Measurements from ENCODE around the gene AP3M1. TPM values are rescaled to one million over a fixed set of nuclear protein-coding genes. Genes with fewer than 3 reads are reported as not detected.
"Not testable (repeated sequence)": the region's sequence is repeated elsewhere in the genome, so short reads cannot be mapped to it uniquely, and the experiment has no call there.

AP3M1 gene
- total RNA-seq, 1 donor from 2014 or later: 53.7 TPM

DNA sequence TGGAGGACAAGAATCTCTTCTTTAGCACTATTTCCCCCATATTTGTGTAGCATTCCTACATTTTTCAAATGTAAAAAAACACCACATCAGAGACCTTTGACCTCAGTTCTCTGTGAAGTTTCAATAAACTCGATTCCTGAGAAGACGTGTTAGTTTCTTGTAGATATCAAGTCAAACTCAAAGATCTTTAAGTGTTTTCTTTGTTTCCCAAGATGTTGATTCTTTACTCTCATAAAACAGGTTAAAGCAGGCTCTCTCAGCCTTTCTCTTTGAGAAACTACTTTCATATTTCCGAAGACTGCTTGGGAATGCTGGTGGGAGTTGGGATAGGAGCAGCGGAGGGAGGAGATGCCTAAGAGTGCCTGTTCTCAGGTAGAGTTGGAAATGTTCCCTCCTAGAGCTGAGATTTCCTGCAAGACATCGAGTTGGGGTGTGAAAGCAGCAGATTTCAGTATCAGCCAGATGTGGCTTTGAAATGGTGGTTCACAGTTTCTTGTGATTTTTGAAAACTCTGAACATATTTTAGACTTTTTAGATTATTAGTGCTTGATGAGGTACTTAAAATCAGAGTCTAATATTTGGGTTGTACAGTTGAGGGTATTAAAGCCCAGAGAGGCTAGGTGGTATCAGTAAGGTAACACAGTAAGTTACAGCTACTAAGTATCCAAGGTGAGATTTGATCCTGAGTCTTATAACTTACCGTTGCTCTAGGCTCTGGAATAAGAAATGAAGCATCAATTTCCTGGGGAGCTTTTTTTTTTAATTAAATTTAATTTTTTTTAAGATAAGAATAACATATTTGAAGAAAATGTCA, 14.3 kb upstream of the AP3M1 start:
- intact Hi-C loops (cut with micrococcal nuclease): loop anchor here (1.0 kb wide), 1 partner anchor 11 kb away; no protein-coding TSS in a partner anchor

DNA sequence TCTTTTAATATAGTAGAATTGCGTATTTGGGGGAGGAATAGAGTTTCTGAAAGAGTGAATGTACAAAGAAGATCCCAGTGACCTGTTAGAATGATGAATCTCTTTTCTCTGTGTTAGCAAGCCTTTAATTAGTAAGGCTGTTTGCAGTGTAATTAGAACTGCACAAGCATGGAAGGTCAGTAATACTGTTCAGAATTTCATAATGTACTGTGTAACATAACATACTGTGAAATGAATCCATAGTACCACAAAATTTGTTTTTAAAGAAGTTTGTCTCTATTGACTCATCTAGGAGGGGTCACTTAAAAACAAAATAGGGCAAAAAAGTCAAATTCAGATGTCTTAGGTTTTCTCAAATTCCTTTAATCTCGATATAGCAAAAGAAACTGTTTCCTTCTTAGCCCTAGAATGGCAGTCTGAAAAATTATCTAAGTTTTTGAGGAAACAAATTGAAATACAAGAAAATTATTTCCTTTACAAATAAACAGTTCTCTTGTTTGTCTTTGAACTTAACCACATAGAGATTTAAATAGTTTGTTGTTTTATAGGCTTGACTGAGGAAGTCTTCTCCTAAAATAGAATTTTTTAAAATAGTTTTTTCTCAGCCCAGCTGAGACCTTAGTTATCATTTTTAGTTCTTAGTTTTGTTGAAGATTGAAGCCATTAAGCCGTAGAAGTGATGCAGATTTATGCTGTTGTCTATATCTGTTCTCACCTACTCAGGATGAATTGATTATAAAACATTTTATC, 12.9 kb upstream of the AP3M1 start:
- intact Hi-C loops (cut with micrococcal nuclease): no loop called here

DNA sequence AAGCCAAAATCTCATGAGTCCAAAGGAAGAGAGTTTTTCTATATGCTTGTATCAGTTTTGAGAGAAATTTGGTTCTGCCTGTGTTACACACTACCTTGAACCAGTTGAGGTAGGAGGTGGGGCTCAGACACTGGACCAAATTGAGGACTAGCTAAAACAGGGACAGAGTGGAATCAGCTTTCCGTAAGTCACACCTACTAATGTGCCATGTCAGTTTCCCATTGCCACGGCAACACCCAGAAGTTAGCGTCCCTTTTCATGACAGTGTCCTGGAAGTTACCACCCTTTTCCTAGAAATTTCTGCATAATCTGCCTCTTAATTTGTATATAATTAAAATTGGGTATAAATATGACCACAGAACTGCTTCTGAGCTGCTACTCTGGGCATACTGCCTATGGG, 9.4 kb upstream of the AP3M1 start:
- intact Hi-C loops (cut with micrococcal nuclease): no loop called here

DNA sequence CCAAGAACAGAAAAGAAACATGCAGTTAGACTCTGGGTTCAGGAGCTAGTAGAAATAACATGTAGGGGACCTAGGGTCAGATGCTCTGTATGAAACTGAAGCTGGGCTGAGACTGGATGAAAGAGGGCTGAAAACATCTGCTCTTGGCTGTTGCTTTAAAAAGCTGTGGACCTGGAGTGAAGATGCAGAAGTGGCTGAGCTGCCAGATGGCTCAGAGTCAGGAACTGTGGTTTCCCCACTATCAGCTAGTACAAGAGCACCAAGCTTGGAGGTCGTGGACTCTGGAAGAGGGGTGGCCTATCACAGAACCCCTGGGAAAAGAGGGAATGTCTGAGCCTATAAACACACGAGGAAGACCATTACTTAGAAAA, 6.3 kb upstream of the AP3M1 start:
- intact Hi-C loops (cut with micrococcal nuclease): loop anchor here (10.0 kb wide), 1 partner anchor 742 kb away; the partner anchor contains the start of gene ANXA7

DNA sequence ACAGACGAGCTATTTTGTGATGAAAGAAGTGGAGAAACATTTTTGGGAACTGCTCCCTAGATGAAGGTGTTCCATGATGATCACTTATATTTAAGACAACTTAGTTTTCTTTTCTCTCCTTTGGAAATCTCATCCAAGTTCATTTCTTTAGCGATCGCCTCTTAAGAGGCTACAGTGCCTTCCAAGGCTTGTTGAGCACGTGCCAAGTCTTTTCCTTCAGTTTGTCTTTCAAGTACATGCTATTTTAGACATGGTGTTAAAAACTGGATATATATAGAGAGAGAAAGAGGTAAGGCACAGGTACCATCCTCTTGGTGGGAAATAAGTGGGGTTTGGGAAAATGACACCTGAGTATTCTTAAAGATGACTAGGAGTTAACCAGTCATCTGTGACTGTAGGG, 3.0 kb upstream of the AP3M1 start:
- intact Hi-C loops (cut with micrococcal nuclease): loop anchor here (5.0 to 10.0 kb wide), 2 partner anchors 656 to 739 kb away; partner anchors contain the start of genes ANXA7 and PPP3CB

DNA sequence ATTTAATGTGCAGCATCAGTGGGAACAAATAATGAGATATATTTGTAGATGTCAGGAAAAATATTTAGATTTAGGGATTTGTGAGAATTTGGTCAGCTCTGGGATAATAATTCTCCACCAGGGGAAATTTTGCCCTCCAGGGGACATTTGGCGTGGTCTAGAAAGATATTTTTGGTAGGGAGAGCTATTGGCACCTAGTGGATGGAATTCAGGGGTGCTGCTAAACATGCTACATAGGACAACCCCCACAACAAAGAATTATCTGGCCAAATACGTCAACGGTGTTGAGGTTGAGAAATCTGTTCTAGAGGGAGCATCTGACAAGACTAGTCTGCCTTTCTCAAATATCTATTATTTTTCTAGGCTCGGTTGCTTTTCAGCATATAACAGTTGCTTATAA, 2.5 kb upstream of the AP3M1 start:
- intact Hi-C loops (cut with micrococcal nuclease): loop anchor here (5.0 to 10.0 kb wide), 2 partner anchors 656 to 738 kb away; partner anchors contain the start of genes ANXA7 and PPP3CB

DNA sequence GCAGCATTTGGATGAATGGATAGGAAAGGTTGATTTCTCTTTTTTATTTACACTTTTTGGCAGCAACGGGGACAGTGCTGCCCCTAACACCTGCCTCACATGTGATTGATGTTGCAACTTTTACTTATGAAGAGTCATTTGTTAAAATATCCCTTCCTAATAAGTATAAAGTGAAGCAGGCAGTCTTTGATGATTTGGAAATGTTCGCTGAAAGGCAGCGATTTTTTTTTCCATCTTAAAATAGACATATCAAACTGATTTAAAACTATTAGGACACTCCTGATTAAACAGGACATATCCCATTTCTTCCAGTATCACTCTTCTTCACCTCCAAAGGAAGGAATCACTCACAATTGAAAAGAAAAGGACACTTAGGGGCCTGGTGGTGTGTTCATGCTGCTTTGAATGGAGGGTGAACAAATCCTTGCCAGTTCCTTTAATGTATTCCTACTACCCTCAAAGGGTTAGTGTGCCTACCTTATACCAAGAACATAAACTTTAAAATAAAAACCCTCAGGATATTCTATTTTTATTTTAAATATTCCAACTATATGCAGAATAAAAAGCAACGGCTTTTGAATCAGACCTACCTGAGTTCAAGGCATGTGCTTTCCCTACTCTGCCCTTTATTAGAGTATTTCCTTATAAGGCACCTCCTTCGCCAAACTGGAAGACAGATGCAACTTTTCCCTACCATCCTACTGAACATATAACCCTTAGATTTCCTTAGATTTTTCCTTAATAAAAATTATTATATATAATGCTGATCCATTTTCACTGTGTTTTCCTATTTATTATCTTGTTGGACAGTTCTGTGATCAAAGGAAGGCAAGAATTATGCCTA, 1.5 kb upstream of the AP3M1 start:
- intact Hi-C loops (cut with micrococcal nuclease): loop anchor here (1.0 to 10.0 kb wide), 20 partner anchors 24 to 1082 kb away; partner anchors contain the start of genes ANXA7, CAMK2G, KAT6B and NDST2

DNA sequence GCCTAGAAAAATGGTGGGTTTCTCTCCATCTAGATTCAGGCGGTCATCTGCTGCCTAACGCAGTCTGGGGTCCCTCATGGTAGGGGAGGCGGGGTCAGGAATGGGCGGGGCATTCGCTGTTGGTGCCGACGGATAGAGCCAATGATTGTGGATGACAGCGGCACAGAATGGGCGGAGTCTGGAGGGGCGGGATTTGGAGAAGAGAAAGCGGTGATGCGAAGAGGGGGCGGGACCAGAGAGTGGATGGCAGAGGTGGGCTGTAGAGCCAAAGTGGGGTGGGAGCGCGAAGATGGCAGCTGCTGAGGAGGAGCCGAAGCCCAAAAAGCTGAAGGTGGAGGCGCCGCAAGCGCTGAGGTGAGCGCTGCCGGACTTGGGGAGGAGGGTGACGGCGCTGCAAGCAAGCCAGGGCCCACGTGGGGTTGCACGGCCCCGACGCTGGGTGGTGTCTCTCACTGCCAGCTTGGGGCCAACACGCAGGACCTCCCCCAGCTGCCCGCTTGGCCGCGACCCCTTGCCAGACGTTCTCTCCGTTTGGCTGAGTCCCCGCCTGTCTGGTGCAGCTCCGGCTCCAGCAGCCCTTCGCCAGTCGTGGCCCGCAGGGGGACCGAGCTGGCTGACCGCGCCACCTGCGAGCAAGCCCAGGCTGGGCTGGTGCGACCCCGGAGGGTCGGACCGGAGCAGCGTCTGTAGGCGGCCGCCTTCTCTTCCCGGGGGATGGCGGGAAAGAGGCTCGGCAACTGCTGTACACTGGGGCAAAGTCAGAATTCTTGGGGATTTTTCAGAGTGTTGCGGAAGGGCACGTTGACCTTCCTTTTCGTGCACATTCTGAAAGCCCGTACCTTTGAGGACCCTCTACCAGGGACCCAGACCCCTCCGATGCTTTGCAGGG, 606 bp upstream of the AP3M1 start, which contains the start of gene ADK:
Gene ADK, plus strand, starts transcription at position 232 of the 889 bp plus-strand sequence. Its CDS starts 58 bp downstream, at position 290.
- intact Hi-C loops (cut with micrococcal nuclease): loop anchor here (1.0 to 10.0 kb wide), 20 partner anchors 25 to 1083 kb away; partner anchors contain the start of genes ANXA7, CAMK2G, KAT6B and NDST2

DNA sequence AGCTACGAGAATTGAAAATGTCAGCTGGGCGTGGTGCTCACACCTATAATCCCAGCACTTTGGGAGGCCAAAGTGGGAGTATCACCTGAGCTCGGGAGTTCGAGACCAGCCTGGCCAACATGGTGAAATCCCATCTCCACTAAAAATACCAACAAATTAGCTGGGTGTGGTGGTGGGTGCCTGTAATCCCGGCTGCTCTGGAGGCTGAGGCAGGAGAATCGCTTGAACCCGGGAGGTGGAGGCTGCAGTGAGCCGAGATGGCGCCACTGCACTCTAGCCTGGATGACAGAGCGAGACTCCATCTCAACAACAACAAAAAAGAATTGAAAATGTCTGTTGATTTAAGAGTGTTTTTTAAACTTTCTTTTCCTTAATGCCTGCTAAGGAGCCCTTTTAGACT, 3.6 kb downstream of the AP3M1 start:
- intact Hi-C loops (cut with micrococcal nuclease): not testable (repeated sequence)

DNA sequence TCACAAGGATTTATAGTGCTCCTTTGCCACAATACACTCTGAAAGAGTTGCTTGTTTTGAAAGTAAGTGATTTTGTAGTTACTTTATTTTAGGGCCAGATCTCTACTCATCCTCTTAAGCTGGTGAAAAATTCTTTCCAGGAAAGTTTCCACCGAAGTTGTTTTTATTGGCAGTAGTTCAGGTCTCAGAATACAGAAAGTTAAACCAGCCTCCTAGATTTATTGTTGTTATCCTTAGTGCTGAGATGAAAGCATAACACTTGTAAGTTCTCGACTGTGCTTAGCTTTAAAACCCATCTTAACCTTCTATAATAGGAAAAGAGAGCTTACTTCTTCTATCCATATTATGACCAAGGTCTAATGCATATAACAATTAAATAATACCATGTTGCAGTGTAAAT, 5.5 kb downstream of the AP3M1 start:
- intact Hi-C loops (cut with micrococcal nuclease): no loop called here

DNA sequence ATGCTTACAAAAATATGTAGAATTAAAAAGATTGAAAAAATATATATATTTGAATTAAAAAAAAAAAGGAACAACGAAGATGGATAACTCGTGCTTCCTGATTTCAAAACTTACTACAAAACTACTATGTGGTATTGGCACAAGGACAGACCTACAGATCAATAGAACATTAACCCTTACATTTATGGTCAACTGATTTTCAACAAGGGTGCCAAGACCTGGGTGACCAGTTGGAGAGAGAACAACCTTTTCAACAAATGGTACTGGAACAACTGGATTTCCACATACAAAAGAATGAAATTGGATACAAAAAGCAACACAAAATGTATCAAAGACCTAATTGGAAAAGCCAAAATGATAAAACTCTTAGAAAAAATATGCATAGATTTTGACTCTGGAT, 10.1 kb downstream of the AP3M1 start:
- intact Hi-C loops (cut with micrococcal nuclease): no loop called here

DNA sequence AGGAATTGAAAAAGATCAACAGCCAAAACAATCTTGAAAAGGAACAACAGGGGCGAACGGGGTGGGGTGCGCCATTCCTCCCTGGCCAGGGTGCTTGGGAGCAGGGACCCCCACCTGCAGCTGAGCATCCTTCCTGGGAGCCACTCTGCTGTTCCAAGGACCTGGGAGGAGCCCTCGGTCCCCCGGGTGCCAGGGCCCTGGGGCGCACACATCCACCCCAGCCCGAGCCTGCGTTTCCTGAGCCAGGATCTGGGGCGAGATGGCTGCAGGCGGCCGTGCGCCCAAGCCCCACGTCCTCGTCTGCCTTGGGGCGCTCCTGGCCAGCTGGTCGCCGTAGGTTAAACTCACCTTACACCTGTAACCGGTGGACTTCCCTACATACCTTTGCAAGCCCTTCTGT, 10.6 kb downstream of the AP3M1 start:
- intact Hi-C loops (cut with micrococcal nuclease): no loop called here

DNA sequence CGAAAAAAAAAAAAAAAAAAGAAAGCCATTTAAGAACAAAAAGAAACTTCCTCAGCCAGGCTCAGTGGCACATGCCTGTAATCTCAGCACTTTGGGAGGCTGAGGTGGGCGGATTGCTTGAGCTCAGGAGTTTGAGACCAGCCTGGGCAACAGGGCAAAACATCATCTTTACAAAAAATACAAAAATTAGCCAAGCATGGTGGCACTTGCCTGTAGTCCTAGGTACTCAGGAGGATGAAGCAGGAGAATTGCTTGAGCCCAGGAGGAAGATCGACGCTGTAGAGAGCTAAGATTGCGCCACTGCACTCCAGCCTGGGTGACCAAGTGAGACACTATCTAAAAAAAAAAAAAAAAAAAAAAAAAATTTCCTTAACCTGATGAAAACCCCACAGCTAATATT, 12.0 kb downstream of the AP3M1 start:
- intact Hi-C loops (cut with micrococcal nuclease): not testable (repeated sequence)

DNA sequence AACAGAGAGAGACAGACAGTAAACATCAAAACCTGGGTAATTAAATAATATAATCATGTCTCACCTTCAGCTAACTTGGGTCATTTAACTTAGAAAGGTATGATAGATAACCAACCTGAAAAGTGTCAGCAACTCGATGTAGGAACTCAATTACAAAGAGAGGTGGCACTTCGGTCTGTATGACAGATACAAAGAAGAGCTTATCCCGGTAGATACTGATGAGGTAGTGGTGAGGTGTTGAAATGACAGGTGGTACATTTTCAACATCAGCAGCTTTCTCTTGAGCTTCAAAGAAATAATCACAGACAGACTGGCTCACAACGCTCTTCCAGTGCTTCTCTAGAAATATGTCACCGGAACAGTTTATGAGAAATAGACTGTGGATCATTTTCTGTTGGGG, 12.6 kb downstream of the AP3M1 start:
- intact Hi-C loops (cut with micrococcal nuclease): no loop called here

DNA sequence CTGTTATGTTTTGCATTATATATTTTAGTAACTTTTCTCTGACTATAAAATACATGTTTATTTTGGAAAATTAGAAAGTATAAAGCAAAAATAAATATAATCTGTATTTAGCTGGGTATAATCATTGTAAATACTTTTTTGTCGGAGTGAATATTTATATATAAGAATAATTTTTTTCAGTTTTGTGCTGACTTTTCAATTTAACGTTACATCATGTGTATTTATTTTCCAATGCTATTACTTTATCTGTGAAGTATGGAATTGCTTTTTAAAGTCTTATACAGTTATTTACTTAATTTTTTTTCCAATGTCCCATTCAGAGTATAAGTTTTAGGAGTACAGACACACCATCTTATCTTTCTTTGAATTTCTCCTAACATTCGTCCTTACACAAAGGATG, 15.2 kb downstream of the AP3M1 start:
- intact Hi-C loops (cut with micrococcal nuclease): no loop called here

DNA sequence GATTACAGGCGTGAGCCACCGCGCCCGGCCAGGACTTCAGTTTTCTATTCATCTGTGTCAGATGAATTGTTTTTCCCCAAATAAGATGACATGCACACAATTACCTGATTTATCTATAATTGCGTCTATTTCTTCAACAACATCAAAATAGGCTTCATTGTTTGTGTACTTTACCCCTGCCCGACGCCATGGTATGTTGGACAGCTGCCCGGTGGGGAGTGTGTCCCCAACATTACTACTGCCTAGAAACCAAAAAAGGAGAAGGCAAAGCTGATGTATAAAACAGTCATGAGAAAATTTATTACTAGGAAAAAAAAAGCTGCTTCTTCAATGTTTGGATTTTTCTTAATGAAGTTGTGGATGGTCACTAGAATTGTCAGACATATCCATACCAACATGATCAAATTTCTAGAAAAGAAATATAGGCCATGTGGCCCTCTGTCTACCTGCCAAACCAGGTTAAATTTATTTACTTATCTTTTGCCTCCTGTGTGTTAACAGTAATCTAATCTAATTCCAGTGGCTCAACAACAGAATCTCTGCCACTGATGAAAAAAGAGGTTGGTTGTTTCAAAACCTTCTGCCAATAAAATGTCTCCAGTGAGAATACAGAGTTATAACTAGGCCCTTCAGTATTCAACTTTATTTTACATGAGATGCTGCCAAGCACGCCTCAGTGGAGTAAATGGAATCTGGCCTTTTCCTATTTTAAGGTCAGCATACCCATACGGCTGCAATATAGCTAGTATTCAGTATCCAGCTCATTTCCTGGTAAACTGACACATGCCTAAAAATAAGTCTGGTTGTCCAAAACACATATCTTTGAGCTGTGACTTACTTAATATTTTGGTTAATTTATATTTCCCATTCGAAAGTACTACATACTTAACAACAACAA, 16.5 kb downstream of the AP3M1 start:
- intact Hi-C loops (cut with micrococcal nuclease): no loop called here

DNA sequence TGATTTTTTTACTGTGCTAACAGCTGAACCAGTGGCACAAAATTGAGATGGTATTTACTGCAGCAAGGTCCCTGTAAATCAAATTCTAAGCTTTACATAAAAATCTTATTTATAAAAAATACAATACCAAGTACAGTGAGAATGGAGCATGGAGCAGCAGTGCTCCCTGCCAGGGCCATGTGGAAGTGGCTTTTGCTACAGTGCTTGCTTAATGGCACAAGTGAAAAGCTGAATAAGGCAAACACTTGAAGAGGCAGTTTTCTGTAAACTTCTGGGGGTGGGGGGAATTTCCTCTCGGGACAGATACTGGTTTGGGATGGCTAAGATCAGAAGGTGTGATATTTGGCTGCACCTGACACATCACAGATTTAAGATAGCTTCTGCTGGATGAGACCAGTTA, 27.5 kb downstream of the AP3M1 start:
- intact Hi-C loops (cut with micrococcal nuclease): no loop called here

DNA sequence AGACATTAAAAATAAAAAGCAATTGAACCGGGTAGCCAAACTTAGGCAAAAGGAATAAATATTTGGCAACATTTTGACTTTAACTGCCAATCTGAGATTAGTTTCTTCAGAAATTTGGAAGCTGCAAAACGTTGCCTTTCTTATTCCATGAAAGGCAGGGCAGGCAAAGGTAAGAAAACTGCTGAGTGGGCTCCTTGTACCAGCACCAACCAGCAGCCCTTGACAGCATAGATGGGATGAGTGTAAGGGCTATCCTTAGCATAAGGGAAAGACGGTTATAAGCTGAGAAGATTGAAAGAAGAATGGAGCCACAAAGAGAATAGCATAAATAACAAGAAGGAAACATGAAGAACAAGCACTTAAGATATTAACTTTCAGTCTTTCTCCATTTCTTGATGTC, 28.6 kb downstream of the AP3M1 start:
- intact Hi-C loops (cut with micrococcal nuclease): no loop called here

DNA sequence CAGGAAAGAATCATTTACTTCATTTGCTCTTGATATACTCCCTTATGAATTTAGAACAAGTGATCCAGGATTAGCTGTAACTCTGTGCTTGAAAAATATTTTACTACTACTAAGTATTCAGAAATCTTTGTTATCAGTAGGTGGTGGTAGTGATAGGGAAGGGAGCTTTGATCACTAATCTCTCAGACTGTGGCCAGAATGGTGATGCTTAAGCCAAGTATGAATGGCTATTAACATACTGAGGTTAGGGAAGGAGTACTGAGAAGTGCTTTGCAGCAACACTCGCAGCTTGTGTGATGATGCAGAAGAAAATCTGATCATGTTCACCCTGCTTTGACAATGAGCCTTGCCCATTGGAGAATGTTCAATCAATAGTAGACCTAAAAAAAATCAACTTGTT, 29.3 kb downstream of the AP3M1 start:
- intact Hi-C loops (cut with micrococcal nuclease): no loop called here

All from T-helper 1 cell treated with Interleukin-12 subunit alpha and Interleukin-12 subunit beta and Interleukin-4 antibody, amounts not matched to agents 30 ng/mL and 1 ng/mL, for 36 hours (primary cell).